Astrocyte of the spinal cord (primary cell): ENCODE data around the gene ANXA2.

Experiments
- DNase-seq: peaks from one replicate; pipeline ENCODE4 v3.0.0; 2011; ENCODE audit warnings: low read depth, low spot score
- H3K4me3 ChIP-seq: 2 replicates; pipeline ENCODE4 v1.5.1; 2011; ENCODE audit warnings: low read depth, mild to moderate bottlenecking, low read length, moderate library complexity
- CTCF ChIP-seq: IDR thresholded peaks from 2 replicates; pipeline ENCODE4 v1.5.1; 2012; ENCODE audit warnings: low read depth, mild to moderate bottlenecking, low read length, inconsistent platforms
- in situ Hi-C: cut with HindIII; loops from 2 replicates; pipeline ENCODE4 v1.10.0; 2017; ENCODE audit warnings: low sequenced_read_pairs

ANXA2 gene

GRCh38 chr15:60355148-60355857 is 42.5 kb downstream of the ANXA2 start:
- TF ChIP-seq CTCF = no peak
- in situ Hi-C loops = no loop called here
- no peak overlapping the region for H3K4me3 ChIP-seq
- DNase-seq = no peak

- no peak overlapping the region for H3K4me3 ChIP-seq
- peak; percentile 69 for DNase-seq
- in situ Hi-C loops = no loop called here
- TF ChIP-seq CTCF = no peak
Measured at GRCh38 chr15:60353245-60353920, 44.4 kb downstream of the ANXA2 start.

GRCh38 chr15:60352525-60352924 is 45.3 kb downstream of the ANXA2 start:
- in situ Hi-C loops = no loop called here
- peak; percentile 4 for DNase-seq
- H3K4me3 ChIP-seq = no peak overlapping the region
- no peak for TF ChIP-seq CTCF

- in situ Hi-C loops = no loop called here
- no peak for DNase-seq
- no peak for TF ChIP-seq CTCF
Measured at GRCh38 chr15:60351066-60351465, 46.7 kb downstream of the ANXA2 start.

GRCh38 chr15:60350108-60350507 is 47.7 kb downstream of the ANXA2 start:
- DNase-seq = no peak
- in situ Hi-C loops = no loop called here
- H3K4me3 ChIP-seq = no peak overlapping the region
- no peak for TF ChIP-seq CTCF

More at GRCh38 chr15:60351066-60351465, 46.7 kb downstream of the ANXA2 start:
- no peak overlapping the region for H3K4me3 ChIP-seq

- in situ Hi-C loops = no loop called here
- no peak for TF ChIP-seq CTCF
- DNase-seq = no peak
- H3K4me3 ChIP-seq = no peak overlapping the region
Measured at GRCh38 chr15:60349589-60349988, 48.2 kb downstream of the ANXA2 start.
